Left cardiac atrium (tissue), 4 donors: ENCODE results near the gene RAB26. TPM values are rescaled to one million over a fixed set of nuclear protein-coding genes. Genes with fewer than 3 reads are reported as not detected.
"Not testable (repeated sequence)": the region's sequence is repeated elsewhere in the genome, so short reads cannot be mapped to it uniquely, and the experiment has no call there.

Source experiments
- ATAC-seq, 2 donors: fragments of 200-7000 bp; cut with Tn5 transposase; one replicate each; pipeline ENCODE4 v1.9.1; 2020; ENCODE audit warnings: mild to moderate bottlenecking in 2 of 2, moderate library complexity in 2 of 2
- DNase-seq: peaks from one replicate; pipeline ENCODE4 v3.0.0-alpha.2; 2020
- intact Hi-C, 2 donors: fragments of 100-400 bp; cut with DNase I; formaldehyde crosslinking; loops; one replicate each; pipeline versions ENCODE4 v1.14.1 to v1.15.1; 2022 to 2023
- total RNA-seq, 2 donors: library from RNA; stranded (reverse); fragmentation: NEBNext Ultra II Directional; extraction: Animal tissue kit (Norgen Biotek cat#: 25700); gene quantifications; one replicate each; pipeline ENCODE4 v1.2.1, GENCODE V29; 2021
- donor health status: DM: no; HTN: yes; CAD: no.
- donor health status: DM: no; HTN: yes; CAD: no; lungs with severe emphysema.
- donor health status: DM: yes; HTN: yes; CAD: no.
- donor health status: Dilated cardiomyopathy.

RAB26 gene
- total RNA-seq, 2 donors from 2014 or later: 0.81 to 0.88 TPM

- intact Hi-C loops, DNase-seq, ATAC-seq: not testable (repeated sequence)
Measured at GRCh38 chr16:2129251-2129650, 19.2 kb upstream of the RAB26 start.

GRCh38 chr16:2129890-2130447 is 18.5 kb upstream of the RAB26 start:
- intact Hi-C loops: not testable (repeated sequence)

GRCh38 chr16:2133797-2134196 is 14.6 kb upstream of the RAB26 start:
- intact Hi-C loops, DNase-seq, ATAC-seq: not testable (repeated sequence)

More at GRCh38 chr16:2129890-2130447, 18.5 kb upstream of the RAB26 start:
- DNase-seq, ATAC-seq: not testable (repeated sequence)

GRCh38 chr16:2135071-2135470 is 13.4 kb upstream of the RAB26 start:
- DNase-seq, ATAC-seq, intact Hi-C loops: not testable (repeated sequence)

GRCh38 chr16:2135770-2136490 is 12.5 kb upstream of the RAB26 start, which contains the start of gene PKD1:
Gene PKD1 (minus strand): TSS chr16:2135898. CDS start chr16:2135689, 209 bp downstream.
- DNase-seq (peak; percentile 98), ATAC-seq (peak; percentile 88 to 96)
- intact Hi-C loops: not testable (repeated sequence)

GRCh38 chr16:2142942-2143877 is 5.2 kb upstream of the RAB26 start:
- intact Hi-C loops: loop anchor here in 1 of 2 donors (5.0 kb wide), 1 partner anchor 121 kb away; no protein-coding TSS in a partner anchor
- DNase-seq: no peak
- ATAC-seq: no peak

GRCh38 chr16:2143878-2144485 is 4.4 kb upstream of the RAB26 start:
- no peak for DNase-seq
- intact Hi-C loops: loop anchor here in 1 of 2 donors (5.0 kb wide), 1 partner anchor 122 kb away; no protein-coding TSS in a partner anchor
- no peak for ATAC-seq

GRCh38 chr16:2145843-2146242 is 2.6 kb upstream of the RAB26 start:
- intact Hi-C loops: no loop called here
- DNase-seq (no peak), ATAC-seq (no peak)

- intact Hi-C loops: no loop called here
- no peak for ATAC-seq
- DNase-seq: peak; percentile 25
Measured at GRCh38 chr16:2147378-2147777, 1.0 kb upstream of the RAB26 start.

- ATAC-seq: no peak
- intact Hi-C loops: no loop called here
- DNase-seq: no peak
Measured at GRCh38 chr16:2148714-2149629, 547 bp downstream of the RAB26 start.

- DNase-seq: peak; percentile 34
- intact Hi-C loops: no loop called here
Measured at GRCh38 chr16:2149630-2150417, 1.4 kb downstream of the RAB26 start.

GRCh38 chr16:2150418-2151187 is 2.2 kb downstream of the RAB26 start:
- intact Hi-C loops: no loop called here
- no peak for ATAC-seq
- DNase-seq: no peak

More at GRCh38 chr16:2149630-2150417, 1.4 kb downstream of the RAB26 start:
- no peak for ATAC-seq

GRCh38 chr16:2151188-2152091 is 3.0 kb downstream of the RAB26 start:
- no peak for ATAC-seq
- no peak for DNase-seq
- intact Hi-C loops: no loop called here

- intact Hi-C loops: no loop called here
Measured at GRCh38 chr16:2152695-2153506, 4.5 kb downstream of the RAB26 start.

More at GRCh38 chr16:2152695-2153506, 4.5 kb downstream of the RAB26 start:
- no peak for DNase-seq
- ATAC-seq: no peak
